Heart left ventricle (tissue), 16 donors: ENCODE measurements around the gene STAG1. TPM values are rescaled to one million over a fixed set of nuclear protein-coding genes. Genes with fewer than 3 reads are reported as not detected.
"Not testable (repeated sequence)": the region's sequence is repeated elsewhere in the genome, so short reads cannot be mapped to it uniquely, and the experiment has no call there.

Source experiments
- ATAC-seq, 4 donors: fragments of 200-7000 bp; cut with Tn5 transposase; one replicate each; pipeline ENCODE4 v1.9.1; 2020 to 2022; ENCODE audit warnings: moderate library complexity in 4 of 4, mild to moderate bottlenecking in 3 of 4, moderate number of reproducible peaks in 1 of 4
- DNase-seq, 5 donors: peaks; one replicate each; pipeline ENCODE4 v3.0.0-alpha.2; 2020
- H3K27ac ChIP-seq, 12 donors: fragments of 200-600 bp; sonication (generic) in 4 of 12; one replicate each; pipeline versions ENCODE4 v1.5.0 to v1.8.0; 2016 to 2022; ENCODE audit warnings: mild to moderate bottlenecking in 2 of 12
- H3K27me3 ChIP-seq, 9 donors: fragments of 200-600 bp; sonication (generic) in 2 of 9; one replicate each; pipeline versions ENCODE4 v1.5.1 to v1.8.0; 2016 to 2022; ENCODE audit warnings: mild to moderate bottlenecking in 3 of 9
- H3K36me3 ChIP-seq, 9 donors: fragments of 200-600 bp; sonication (generic) in 2 of 9; one replicate each; pipeline versions ENCODE4 v1.5.0 to v1.8.0; 2018 to 2022; ENCODE audit warnings: mild to moderate bottlenecking in 2 of 9
- H3K4me1 ChIP-seq, 12 donors: fragments of 200-600 bp; sonication (generic) in 4 of 12; one replicate each; pipeline versions ENCODE4 v1.5.0 to v1.8.0; 2016 to 2022; ENCODE audit warnings: mild to moderate bottlenecking in 3 of 12
- H3K4me3 ChIP-seq, 12 donors: fragments of 200-600 bp; sonication (generic) in 4 of 12; one replicate each; pipeline versions ENCODE4 v1.5.0 to v1.8.0; 2017 to 2022; ENCODE audit warnings: mild to moderate bottlenecking in 9 of 12, moderate library complexity in 4 of 12
- H3K9me3 ChIP-seq, 12 donors: fragments of 200-600 bp; sonication (generic) in 4 of 12; one replicate each; pipeline versions ENCODE4 v1.5.0 to v1.8.0; 2016 to 2022; ENCODE audit warnings: mild to moderate bottlenecking in 1 of 12
- POLR2A ChIP-seq, 2 donors: fragments of 450-650 bp; IDR thresholded peaks; one replicate each; pipeline ENCODE4 v1.6.1; 2017; ENCODE audit warnings: antibody characterized with exemption in 2 of 2, mild to moderate bottlenecking in 2 of 2, moderate library complexity in 2 of 2
- WGBS, 4 donors: extraction: QIAGEN DNeasy Blood & Tissue Kit in 2 of 4; methylation state at CpG; one replicate each; pipeline versions ENCODE4 v1.1.5 to v1.1.7; 2013 to 2018; 5-methylcytosine and 5-hydroxymethylcytosine counted together
- intact Hi-C, 10 donors: fragments of 100-400 bp; cut with DNase I; formaldehyde crosslinking; loops; one replicate each; pipeline versions ENCODE4 v1.11.1 to v1.14.2; 2022
- polyA plus RNA-seq, 2 donors: library from polyadenylated mRNA; stranded (reverse); fragments of 200-250 nt; gene quantifications; one replicate each; pipeline ENCODE4 v1.2.3, GENCODE V29; 2013
- total RNA-seq, 9 donors: library from RNA; depleted of rRNA in 2 of 9; stranded (reverse); fragments of >200 nt in 2 of 9; fragmentation: NEBNext Ultra II Directional in 3 of 9; extraction: Animal tissue kit (Norgen Biotek cat#: 25700) in 3 of 9; gene quantifications; one replicate each; pipeline versions ENCODE4 v1.1.0 to v1.2.4, GENCODE V29; 2016 to 2023
- TF ChIP-seq, protein P1 (sequence below), 12 donors: fragments of 200-600 bp; sonication (generic) in 4 of 12; IDR thresholded peaks; one replicate each; pipeline versions ENCODE4 v1.5.0 to v1.8.0; 2018 to 2022; ENCODE audit warnings: antibody characterized with exemption in 12 of 12, mild to moderate bottlenecking in 5 of 12
- donor health status: ischemic (EF 13 %, LVEDD 7.1; RV severe dilation, severe dysfunction).
- donor health status: healthy with polysubstance abuse.
- donor health status: DM: no; HTN: yes; CAD: no.
- donor health status: DM: no; HTN: no; CAD: no.
- donor health status: ischemic (EF 25% LVEDD 6.9; RV normal size, moderate dysfunction).
- donor health status: ischemic (EF 25% LVEDD 5.7; RV mildly dilated, moderate dysfunction).
- donor health status: healthy.
- donor health status: DM: yes; HTN: yes; CAD: no.
- donor health status: ischemic (EF 35%, LVEDD 5.7; RV mildly dilated, moderate dysfunction).
- donor health status: nonischemic (EF 11% LVEDD 7.7; RV severe dilation, severe dysfunction).
- donor health status: DM: yes; HTN: yes; CAD: no.
- donor health status: PGD.
- donor health status: ischemic (EF 29% LVEDD 5.4; RV normal size, mild dysfunction).
- donor health status: nonischemic (EF 23%, LVEDD 6.1; RV moderate dilation, normal function).

The STAG1 gene
- total and polyA plus RNA-seq, 11 donors = 7.2 to 23.4 (median 19.8) TPM

DNA sequence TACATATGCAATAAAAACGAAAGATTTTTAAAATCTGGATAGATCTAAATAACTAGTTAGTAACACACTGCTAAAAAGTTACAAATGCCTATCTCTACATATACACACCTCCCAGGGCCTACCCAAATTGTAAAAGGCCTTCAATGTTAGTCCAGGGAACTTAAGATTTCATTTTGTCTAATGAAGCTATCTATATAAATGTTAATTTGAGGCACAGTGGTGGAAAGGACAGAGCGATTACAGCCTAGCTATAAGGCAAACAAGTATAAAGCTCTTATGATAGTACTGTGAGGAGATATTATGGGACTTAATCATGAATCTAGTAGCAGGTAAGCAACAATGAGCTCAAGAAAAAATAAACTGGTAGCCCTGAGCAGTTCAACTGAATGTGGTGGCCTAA is 101.7 kb downstream of the STAG1 start:
- H3K4me1 ChIP-seq = peaks cover 0 to 4% (median 0%) of the 10 kb centered on the region in 12 donors
- 47 to 96% (median 69%) methylated on average over 2 of the region's 2 CpGs for WGBS, 4 donors
- H3K36me3 ChIP-seq = no peaks in the 10 kb centered on the region
- intact Hi-C loops = no loop called here
- no peak for ATAC-seq
- H3K27me3 ChIP-seq = no peaks in the 10 kb centered on the region
- peaks cover 0 to 30% (median 16%) of the 10 kb centered on the region in 12 donors for H3K9me3 ChIP-seq
- no peak overlapping the region for H3K4me3 ChIP-seq
- H3K27ac ChIP-seq = no peak overlapping the region
- TF ChIP-seq, protein P1, sequence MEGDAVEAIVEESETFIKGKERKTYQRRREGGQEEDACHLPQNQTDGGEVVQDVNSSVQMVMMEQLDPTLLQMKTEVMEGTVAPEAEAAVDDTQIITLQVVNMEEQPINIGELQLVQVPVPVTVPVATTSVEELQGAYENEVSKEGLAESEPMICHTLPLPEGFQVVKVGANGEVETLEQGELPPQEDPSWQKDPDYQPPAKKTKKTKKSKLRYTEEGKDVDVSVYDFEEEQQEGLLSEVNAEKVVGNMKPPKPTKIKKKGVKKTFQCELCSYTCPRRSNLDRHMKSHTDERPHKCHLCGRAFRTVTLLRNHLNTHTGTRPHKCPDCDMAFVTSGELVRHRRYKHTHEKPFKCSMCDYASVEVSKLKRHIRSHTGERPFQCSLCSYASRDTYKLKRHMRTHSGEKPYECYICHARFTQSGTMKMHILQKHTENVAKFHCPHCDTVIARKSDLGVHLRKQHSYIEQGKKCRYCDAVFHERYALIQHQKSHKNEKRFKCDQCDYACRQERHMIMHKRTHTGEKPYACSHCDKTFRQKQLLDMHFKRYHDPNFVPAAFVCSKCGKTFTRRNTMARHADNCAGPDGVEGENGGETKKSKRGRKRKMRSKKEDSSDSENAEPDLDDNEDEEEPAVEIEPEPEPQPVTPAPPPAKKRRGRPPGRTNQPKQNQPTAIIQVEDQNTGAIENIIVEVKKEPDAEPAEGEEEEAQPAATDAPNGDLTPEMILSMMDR (IDR thresholded peaks at IDR 0.05) = no peak
- TF ChIP-seq POLR2A (IDR thresholded peaks at IDR 0.05) = no peak
- DNase-seq = no peak

DNA sequence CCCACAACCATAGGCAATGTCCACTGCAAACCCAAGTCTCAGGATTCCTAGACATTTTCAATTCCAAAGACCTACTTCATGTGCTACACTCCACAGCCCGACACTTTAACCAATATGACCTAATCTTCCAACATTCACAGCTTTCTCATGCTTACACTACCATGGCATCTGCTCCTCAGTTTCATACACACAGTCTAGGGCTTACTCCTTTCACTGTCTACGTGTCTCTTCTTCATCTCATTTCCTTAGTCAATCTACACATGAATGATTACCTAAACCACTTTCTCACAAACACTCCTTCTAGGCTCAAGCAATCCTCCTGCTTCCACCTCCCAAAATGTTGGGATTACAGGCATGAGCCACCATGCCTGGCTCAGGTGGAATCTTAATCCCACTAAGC is 106.3 kb downstream of the STAG1 start:
- 94 to 98% (median 97%) methylated on average over 2 of the region's 2 CpGs for WGBS, 4 donors
- no peak for ATAC-seq
- H3K27me3 ChIP-seq = no peaks in the 10 kb centered on the region
- no peak overlapping the region for H3K27ac ChIP-seq
- intact Hi-C loops = no loop called here
- H3K9me3 ChIP-seq = no peaks in the 10 kb centered on the region
- no peaks in the 10 kb centered on the region for H3K36me3 ChIP-seq
- peaks cover 0 to 14% (median 0%) of the 10 kb centered on the region in 12 donors for H3K4me1 ChIP-seq
- TF ChIP-seq POLR2A (IDR thresholded peaks at IDR 0.05) = no peak
- TF ChIP-seq, protein P1 (IDR thresholded peaks at IDR 0.05) = no peak
- no peak for DNase-seq
- H3K4me3 ChIP-seq = no peak overlapping the region

DNA sequence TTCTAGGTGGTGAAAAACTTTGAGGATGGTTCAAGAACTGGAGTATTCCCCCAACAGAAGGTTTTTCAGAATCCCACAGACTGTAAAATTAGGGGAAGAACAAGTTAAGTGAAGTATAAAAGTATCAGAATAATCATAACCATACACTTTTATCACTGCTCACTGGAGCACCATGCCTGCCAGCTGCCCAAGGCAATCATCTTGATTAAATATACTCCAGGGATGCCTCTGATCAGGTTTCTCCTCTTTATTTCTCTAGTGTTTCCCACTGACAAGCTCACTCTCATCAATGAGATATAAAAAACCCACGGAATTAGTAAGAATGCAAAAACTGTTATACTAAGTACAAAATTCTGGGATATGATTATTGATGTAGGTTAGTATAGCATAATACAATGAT is 108.0 kb downstream of the STAG1 start:
- peaks cover 0 to 14% (median 0%) of the 10 kb centered on the region in 12 donors for H3K4me1 ChIP-seq
- WGBS, 4 donors = 79 to 93% (median 88%) methylated on average over 1 of the region's 1 CpG
- DNase-seq = no peak
- no peaks in the 10 kb centered on the region for H3K27me3 ChIP-seq
- ATAC-seq = no peak
- no peaks in the 10 kb centered on the region for H3K36me3 ChIP-seq
- H3K4me3 ChIP-seq = no peak overlapping the region
- intact Hi-C loops = no loop called here
- no peak overlapping the region for H3K27ac ChIP-seq
- no peak for TF ChIP-seq POLR2A (IDR thresholded peaks at IDR 0.05)
- TF ChIP-seq, protein P1 (IDR thresholded peaks at IDR 0.05) = no peak
- H3K9me3 ChIP-seq = no peaks in the 10 kb centered on the region

GRCh38 chr3:136643380-136643779 is 108.8 kb downstream of the STAG1 start:
- DNase-seq, H3K9me3 ChIP-seq, ATAC-seq, H3K27me3 ChIP-seq, H3K27ac ChIP-seq, intact Hi-C loops, H3K4me3 ChIP-seq, H3K36me3 ChIP-seq: not testable (repeated sequence)
- peaks cover 0 to 14% (median 0%) of the 10 kb centered on the region in 12 donors for H3K4me1 ChIP-seq
- 94 to 100% (median 98%) methylated on average over 2 of the region's 2 CpGs for WGBS, 4 donors

DNA sequence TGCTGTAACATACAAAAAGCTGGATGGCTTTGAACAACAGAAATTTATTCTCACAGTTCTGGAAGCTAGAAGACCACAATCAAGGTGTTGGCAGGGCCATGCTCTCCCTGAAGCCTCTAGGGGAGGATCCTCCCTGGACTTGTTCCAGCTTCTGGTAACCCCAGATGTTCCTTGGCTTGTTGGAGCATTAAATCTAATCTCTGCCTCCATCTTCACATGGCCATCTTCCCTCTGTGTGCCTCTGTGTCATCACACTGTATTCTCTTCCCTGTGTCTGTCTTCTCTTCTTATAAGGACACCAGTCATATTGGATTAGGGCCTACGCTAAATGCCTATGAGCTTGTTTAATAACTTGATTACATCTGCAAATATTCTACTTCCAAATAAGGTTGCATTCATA is 109.5 kb downstream of the STAG1 start:
- no peak for ATAC-seq

More for the DNA sequence above, 109.5 kb downstream of the STAG1 start:
- DNase-seq = no peak
- WGBS, 4 donors = 97 to 100% (median 100%) methylated on average over 1 of the region's 1 CpG
- H3K36me3 ChIP-seq = no peaks in the 10 kb centered on the region
- H3K27ac ChIP-seq = no peak overlapping the region
- TF ChIP-seq, protein P1 (IDR thresholded peaks at IDR 0.05) = no peak
- TF ChIP-seq POLR2A (IDR thresholded peaks at IDR 0.05) = no peak
- no peaks in the 10 kb centered on the region for H3K27me3 ChIP-seq
- H3K9me3 ChIP-seq = no peaks in the 10 kb centered on the region
- H3K4me3 ChIP-seq = no peak overlapping the region
- intact Hi-C loops = no loop called here
- H3K4me1 ChIP-seq = peaks cover 0 to 14% (median 0%) of the 10 kb centered on the region in 12 donors
